ENCODE measurements around the gene PNCK.

DNA sequence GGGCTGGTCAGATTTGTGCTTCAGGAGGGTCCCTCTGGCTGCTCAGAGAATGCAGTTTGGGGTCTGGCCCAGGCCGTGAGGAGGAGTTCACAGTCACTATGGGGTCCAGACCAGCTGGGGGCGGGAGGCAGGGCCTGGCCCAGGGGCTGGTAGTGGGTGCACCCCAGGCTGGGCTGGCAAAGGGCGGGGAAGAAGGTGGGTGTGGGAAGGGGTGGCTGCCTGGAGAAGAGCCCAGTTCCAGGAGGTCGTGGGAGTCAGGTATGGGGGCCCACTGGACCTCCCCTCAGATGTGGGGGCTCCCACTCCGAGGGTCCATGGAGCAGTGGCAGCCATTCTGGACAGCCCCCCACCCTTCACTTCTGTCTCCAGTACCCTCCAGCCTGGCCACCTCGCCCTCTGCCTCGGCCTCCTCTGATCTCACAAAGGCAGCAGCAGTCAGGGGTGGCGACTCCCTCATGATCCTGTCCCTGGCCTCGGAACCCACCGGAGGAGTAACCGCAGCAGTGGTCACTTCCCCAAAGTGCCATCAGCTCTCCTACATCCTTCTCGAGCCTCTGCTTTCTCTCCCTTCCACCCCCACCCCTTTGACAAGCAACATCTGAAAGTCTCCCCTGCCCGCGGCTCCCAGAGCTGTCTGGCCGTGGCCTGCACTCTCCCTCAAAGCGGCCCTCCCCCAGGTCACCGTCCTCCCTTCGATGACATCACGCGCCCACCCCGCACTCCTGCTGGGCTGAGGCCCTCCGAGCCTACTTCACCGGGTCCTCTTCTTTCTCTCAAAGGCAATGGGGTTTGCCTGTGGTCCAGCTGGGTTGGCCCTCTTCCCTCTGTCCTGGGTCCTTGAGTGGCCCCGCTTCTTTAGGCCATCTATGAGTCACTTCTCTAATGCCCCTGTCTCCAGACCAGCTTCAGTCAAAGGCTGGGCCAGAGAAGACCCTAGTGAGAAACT, 12.4 kb upstream of the PNCK start:
- TF ChIP-seq EZH2 (optimal IDR thresholded peaks at IDR 0.05; ENCODE audit: low read depth, low read length) (no peak), CTCF (IDR thresholded peaks at IDR 0.05; ENCODE audit: low read length) (no peak)
